Spleen (tissue), 7 donors: Measurements from ENCODE around the gene HSPA9.

Experiments used
- CTCF ChIP-seq, 11 experiments: fragments of 200-600 bp in 7 of 11; fragments of 450-650 bp in 4 of 11; sonication (generic) in 4 of 11; IDR thresholded peaks in 8 of 11; conservative IDR thresholded peaks in 3 of 11; 1 replicate in 7 of 11; 2 replicates in 4 of 11; pipeline versions ENCODE4 v1.4.0 to v1.8.0; 2016 to 2021; ENCODE audit warnings: antibody characterized with exemption in 11 of 11, inconsistent platforms in 4 of 11, mild to moderate bottlenecking in 1 of 11
- POLR2AphosphoS5 ChIP-seq, 3 donors: sonication (generic); formaldehyde crosslinking; IDR thresholded peaks; one replicate each; pipeline ENCODE4 v1.5.1; 2017; ENCODE audit warnings: antibody characterized with exemption in 3 of 3
- donor health status: DM: no; HTN: no; CAD: no; lungs with moderate emphysema.
- donor health status: DM: no; HTN: no; CAD: no.
- donor health status: DM: no; HTN: no; CAD: no.

DNA sequence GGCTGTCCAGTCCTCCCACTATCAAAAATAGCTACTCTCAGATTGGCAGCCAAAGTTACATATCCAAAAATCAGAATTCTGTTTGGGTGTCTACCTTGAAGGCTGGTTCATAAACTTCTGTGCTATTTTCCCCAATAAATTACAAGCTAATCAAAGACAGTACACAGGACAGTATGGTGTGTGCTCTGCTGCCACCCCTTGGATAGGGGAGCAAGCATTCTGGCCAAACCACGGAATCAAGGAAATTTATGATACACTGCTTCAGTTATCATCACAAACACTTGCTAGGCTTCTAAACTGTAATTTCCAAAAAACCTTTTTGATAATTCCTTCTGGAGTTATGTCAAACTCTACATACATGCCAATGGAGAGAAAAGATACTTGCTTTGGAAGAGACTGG is 48.0 kb downstream of the HSPA9 start:
- TF ChIP-seq CTCF (IDR thresholded peaks at IDR 0.05 in 8 of 11, conservative IDR thresholded peaks at IDR 0.05 in 3 of 11) (no peak), POLR2AphosphoS5 (IDR thresholded peaks at IDR 0.05) (no peak)
